NCI-H510A (cell line): ENCODE results near the gene DSCAM.

Source experiments
- DNase-seq: peaks from one replicate; lab custom pipeline; 2025; lab: John Stamatoyannopoulos, UW

Gene DSCAM

GRCh38 chr21:40176724-40177123, 670.2 kb downstream of the DSCAM start:
- DNase-seq, result peak; percentile 71

DNA sequence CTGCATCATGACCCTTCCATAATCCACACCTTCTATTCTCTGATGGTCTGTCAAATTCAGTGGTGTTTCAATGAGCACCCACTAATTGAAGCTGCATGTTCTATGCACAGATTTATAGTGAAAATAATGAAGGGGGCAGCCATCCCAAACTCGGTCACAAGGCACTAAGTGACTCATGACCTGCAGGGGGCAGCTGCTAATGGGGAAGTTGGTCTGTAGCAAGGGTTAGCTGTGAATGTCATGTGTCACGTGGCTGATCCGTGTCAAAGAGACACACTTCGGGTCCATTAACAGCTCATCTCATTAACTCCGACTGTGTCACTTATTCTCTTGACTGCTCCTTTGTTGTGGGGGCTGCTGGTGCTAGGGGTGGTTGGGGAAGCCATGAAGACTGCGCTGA, 673.1 kb downstream of the DSCAM start:
- DNase-seq, result no peak

DNA sequence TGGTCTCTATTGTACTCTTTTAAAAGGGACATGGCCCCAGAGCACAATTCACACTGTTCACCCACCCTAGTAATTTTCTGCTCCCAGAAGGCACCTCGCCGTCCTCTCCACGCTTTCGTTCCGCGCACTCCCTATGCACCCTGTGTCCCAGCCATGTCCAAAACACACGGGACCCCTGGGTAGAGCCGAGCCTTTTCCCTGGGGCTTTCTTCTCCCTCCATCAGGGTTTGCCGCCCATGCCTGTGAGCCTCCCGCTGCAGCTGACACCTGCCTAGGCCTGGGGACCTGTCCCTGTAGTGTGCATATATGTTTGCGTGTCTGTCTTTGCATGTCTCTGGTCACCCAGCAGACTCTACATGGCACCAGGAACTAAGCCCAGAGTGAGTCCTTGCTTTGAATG, 677.0 kb downstream of the DSCAM start:
- DNase-seq, result no peak

- DNase-seq, result no peak
These were observed 680.6 kb downstream of the DSCAM start for GRCh38 chr21:40166291-40166843.

GRCh38 chr21:40165773-40166070, 681.2 kb downstream of the DSCAM start:
- no peak for DNase-seq

DNA sequence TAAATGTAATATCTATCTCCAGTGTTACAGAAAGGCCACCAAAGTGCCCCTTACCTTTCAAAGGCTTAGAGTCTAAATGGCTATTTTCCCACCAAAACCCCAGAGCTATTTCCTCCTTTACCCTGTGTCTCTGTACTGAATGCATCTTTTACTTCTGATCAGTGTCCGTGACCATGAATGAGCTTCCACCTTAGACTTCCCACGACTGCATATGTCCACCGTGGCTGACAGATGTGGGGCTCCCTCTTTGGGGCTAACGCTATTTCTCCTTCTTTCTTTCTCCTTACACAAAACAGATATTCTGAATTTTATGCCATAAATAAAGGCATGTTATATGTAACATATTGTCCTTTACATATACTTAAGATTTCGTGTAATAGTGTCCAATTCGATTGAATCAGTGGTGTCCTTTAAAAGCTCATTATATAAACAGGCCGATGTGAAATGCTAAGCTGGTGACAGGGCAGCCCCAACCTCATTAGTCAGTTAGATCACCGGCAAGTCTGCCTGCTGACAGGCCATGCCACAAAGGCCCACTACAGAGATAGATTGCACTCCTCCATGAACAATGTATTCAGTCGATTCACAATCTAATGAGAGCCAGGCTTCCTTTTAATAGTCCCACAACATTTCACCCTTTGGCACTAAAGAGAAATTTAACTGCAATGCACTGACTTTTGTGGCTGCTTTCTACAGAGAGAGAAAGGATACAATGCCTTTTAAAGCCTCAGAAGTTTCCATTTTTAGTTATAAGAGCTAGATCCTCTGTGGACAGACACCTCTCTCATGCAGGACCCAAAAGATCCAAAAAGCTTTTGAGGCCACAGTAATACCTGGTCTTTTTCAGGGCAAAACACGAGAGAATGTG, 681.8 kb downstream of the DSCAM start:
- no peak for DNase-seq

- no peak for DNase-seq
These were observed 684.9 kb downstream of the DSCAM start for GRCh38 chr21:40162075-40162474.

- DNase-seq, result no peak
These were observed 686.0 kb downstream of the DSCAM start for GRCh38 chr21:40160911-40161310.

DNA sequence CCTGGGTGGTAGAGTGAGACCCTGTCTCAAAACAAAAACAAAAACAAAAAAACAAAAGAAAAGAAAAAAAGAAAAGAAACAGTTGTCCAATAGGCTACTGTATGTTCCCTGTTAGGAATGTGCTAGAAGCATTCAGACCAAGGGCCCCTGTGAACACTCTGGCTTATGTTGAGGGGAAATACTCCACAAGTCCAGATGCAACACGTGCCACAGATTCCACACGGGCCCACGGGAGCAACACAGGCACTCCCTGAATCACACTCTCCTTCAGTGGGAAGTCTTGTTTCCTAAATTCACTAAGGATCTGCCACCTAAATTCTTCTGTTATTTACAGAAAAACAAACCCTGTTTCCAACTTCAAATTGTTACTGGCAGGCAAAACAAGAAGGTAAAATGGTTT, 688.6 kb downstream of the DSCAM start:
- DNase-seq, result no peak

GRCh38 chr21:40155563-40155962, 691.4 kb downstream of the DSCAM start:
- no peak for DNase-seq

- DNase-seq, result no peak
These were observed 693.6 kb downstream of the DSCAM start for GRCh38 chr21:40153351-40153750.

GRCh38 chr21:40152476-40152875, 694.5 kb downstream of the DSCAM start:
- DNase-seq, result no peak

DNA sequence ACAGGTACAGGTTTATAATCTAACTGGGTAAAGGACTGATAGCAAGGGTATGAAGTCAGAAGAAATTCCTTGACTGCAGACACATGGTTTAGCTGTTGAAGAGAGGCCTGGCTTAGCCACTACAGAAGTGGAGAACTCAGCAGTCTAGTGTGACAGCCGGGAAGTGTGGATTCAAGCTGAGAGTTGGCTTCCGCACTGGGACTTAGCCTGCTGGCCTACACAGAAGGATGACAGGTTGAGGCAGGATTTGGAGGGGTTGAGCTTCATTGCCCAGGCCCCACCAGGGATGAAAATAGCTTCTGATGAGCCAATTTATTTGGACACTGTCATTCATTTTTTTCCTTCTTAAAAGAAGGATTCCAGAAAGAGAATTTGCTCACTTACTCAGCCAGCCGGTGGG, 695.3 kb downstream of the DSCAM start:
- no peak for DNase-seq

- DNase-seq, result no peak
These were observed 700.6 kb downstream of the DSCAM start for GRCh38 chr21:40146216-40146837.

DNA sequence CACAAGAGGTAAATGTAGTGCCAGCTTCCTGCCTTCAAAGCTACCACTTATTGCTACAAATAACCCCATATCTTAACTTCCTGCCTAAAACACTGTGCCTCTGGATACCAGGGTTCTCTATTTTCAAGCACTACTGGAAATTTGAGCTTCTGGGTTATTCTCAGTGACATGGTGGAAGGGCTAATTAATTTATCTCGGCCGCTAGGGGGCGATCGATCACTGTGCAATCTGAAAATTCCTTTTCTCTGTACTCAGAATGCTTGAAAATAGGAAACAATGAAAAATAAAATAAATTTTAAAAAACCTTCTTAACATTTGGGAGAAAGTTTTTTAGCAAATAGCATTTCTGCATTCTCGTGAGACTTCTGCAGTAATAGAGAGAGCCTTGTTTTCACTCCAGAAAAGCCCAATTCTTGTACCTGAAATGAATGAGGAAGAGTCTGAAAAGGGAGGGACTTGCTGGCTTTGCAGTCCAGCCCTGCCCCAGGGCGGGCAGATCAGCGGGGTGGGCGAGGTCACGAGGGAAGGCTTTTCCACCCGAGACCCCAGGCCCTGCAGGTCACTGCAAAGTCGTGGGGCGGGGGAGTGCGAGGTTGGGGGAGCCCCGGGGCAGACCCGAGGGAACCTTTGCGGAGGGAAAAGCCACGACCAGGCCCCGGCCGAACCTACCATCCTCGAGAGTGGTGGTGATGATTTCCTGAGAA, 703.0 kb downstream of the DSCAM start:
- DNase-seq, result no peak

DNA sequence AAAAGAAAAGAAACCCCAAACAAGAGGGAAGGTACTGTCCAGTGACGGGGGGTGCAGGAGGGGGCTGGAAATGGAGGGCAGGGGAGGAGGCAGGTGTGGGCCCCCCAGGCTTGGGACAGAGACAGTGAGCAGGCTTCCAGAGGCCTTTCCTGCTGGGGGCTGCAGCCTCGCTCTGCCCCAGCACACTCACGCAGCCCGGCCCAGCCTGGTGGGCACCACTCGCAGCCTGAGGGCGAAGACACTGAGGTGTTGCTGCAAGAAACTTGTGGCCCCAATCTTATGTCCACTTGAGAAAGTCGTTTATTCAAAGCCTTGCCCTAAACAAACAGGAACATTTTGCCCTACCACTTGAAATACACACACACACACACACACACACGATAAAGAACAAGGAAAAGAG, 705.3 kb downstream of the DSCAM start:
- no peak for DNase-seq

- no peak for DNase-seq
These were observed 706.3 kb downstream of the DSCAM start for GRCh38 chr21:40140675-40141074.

DNA sequence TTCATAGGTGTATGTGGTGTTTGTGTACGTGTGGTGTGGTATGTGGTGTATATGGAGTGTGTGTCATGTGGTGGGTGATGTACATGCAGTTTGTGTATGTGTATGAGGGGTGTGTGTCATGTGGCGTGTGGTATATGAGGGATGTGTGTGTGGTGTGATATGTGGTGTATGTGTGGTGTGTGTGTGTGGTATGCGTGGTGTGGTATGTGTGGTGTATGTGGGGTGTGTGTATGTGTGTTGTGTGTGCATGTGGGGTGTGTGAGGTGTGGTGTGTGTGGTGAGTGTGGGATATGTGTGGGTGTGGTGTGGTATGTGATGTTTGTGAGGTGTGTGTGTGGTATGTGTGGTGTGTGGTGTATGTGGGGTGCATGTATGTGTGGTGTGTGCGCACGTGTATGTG, 707.3 kb downstream of the DSCAM start:
- DNase-seq, result no peak

GRCh38 chr21:40136571-40136970, 710.4 kb downstream of the DSCAM start:
- DNase-seq, result no peak

- no peak for DNase-seq
These were observed 712.0 kb downstream of the DSCAM start for GRCh38 chr21:40134731-40135492.

GRCh38 chr21:40130476-40130875, 716.5 kb downstream of the DSCAM start:
- DNase-seq, result no peak

- DNase-seq, result no peak
These were observed 717.1 kb downstream of the DSCAM start for GRCh38 chr21:40129809-40130208.
